Tibial nerve (tissue), 4 donors: Measurements from ENCODE around the gene FERMT3. TPM values are rescaled to one million over a fixed set of nuclear protein-coding genes. Genes with fewer than 3 reads are reported as not detected.

Source experiments
- DNase-seq, 2 donors: peaks; one replicate each; pipeline ENCODE4 v3.0.0-alpha.2; 2019; ENCODE audit warnings: low spot score in 2 of 2
- H3K27ac ChIP-seq, 4 donors: fragments of 200-600 bp; sonication (generic) in 3 of 4; one replicate each; pipeline ENCODE4 v1.5.1; 2017 to 2019; ENCODE audit warnings: mild to moderate bottlenecking in 1 of 4
- H3K27me3 ChIP-seq, 2 donors: fragments of 200-600 bp; sonication (generic) in 1 of 2; one replicate each; pipeline versions ENCODE4 v1.5.1 to v1.6.0; 2017 to 2019
- H3K36me3 ChIP-seq, 3 donors: fragments of 200-600 bp; sonication (generic); one replicate each; pipeline ENCODE4 v1.5.1; 2018 to 2019
- H3K4me1 ChIP-seq, 4 donors: fragments of 200-600 bp; sonication (generic) in 3 of 4; one replicate each; pipeline ENCODE4 v1.5.1; 2017 to 2019
- H3K4me3 ChIP-seq, 4 donors: fragments of 200-600 bp; sonication (generic) in 3 of 4; one replicate each; pipeline ENCODE4 v1.5.1; 2017 to 2019; ENCODE audit warnings: mild to moderate bottlenecking in 1 of 4, moderate library complexity in 1 of 4
- H3K9me3 ChIP-seq, 4 donors: fragments of 200-600 bp; sonication (generic) in 3 of 4; one replicate each; pipeline ENCODE4 v1.5.1; 2017 to 2019
- CTCF ChIP-seq, 5 experiments: fragments of 200-600 bp in 3 of 5; fragments of 450-650 bp in 2 of 5; sonication (generic) in 3 of 5; IDR thresholded peaks; one replicate each; pipeline ENCODE4 v1.5.1; 2016 to 2019; ENCODE audit warnings: antibody characterized with exemption in 5 of 5, mild to moderate bottlenecking in 3 of 5, moderate library complexity in 2 of 5
- EP300 ChIP-seq, 2 donors: sonication (generic); formaldehyde crosslinking; IDR thresholded peaks; one replicate each; pipeline ENCODE4 v1.6.1; 2017; ENCODE audit warnings: antibody characterized with exemption in 2 of 2, mild to moderate bottlenecking in 1 of 2
- POLR2A ChIP-seq, 2 donors: fragments of 450-650 bp; IDR thresholded peaks; one replicate each; pipeline ENCODE4 v1.6.1; 2017; ENCODE audit warnings: antibody characterized with exemption in 2 of 2, mild to moderate bottlenecking in 2 of 2, moderate library complexity in 2 of 2
- WGBS, 2 donors: methylation state at CpG; one replicate each; pipeline ENCODE4 v1.1.5; 2018; 5-methylcytosine and 5-hydroxymethylcytosine counted together
- total RNA-seq, 4 donors: library from RNA; depleted of rRNA; stranded (reverse); fragments of >200 nt; gene quantifications; one replicate each; pipeline ENCODE4 v1.1.0, GENCODE V29; 2016

The FERMT3 gene
- total RNA-seq, 4 donors from 2014 or later = 17.2 to 83.1 (median 29.6) TPM

- Histone ChIP-seq H3K4me3 (no peak overlapping the region), H3K27ac (no peak overlapping the region), H3K27me3 (no peaks in the 10 kb centered on the region), H3K36me3 (peaks cover 4 to 87% (median 24%) of the 10 kb centered on the region in 3 donors), H3K4me1 (peaks cover 0 to 14% (median 8%) of the 10 kb centered on the region in 4 donors), H3K9me3 (no peaks in the 10 kb centered on the region)
- DNase-seq = no peak
- TF ChIP-seq CTCF (IDR thresholded peaks at IDR 0.05) (no peak), EP300 (IDR thresholded peaks at IDR 0.05) (no peak), POLR2A (IDR thresholded peaks at IDR 0.05) (no peak)
- WGBS, 2 donors = 81 to 96% methylated on average over 9 of the region's 9 CpGs
Measured at GRCh38 chr11:64202992-64203391, 3.5 kb upstream of the FERMT3 start.

- H3K9me3 ChIP-seq = no peaks in the 10 kb centered on the region
- H3K36me3 ChIP-seq = peaks cover 3 to 84% (median 24%) of the 10 kb centered on the region in 3 donors
- no peak for DNase-seq
- no peak overlapping the region for H3K4me3 ChIP-seq
- no peak overlapping the region for H3K27ac ChIP-seq
- 88 to 90% methylated on average over 27 of the region's 27 CpGs for WGBS, 2 donors
- no peaks in the 10 kb centered on the region for H3K27me3 ChIP-seq
- peaks cover 0 to 20% (median 10%) of the 10 kb centered on the region in 4 donors for H3K4me1 ChIP-seq
- TF ChIP-seq POLR2A (IDR thresholded peaks at IDR 0.05) (no peak), CTCF (IDR thresholded peaks at IDR 0.05) (no peak), EP300 (IDR thresholded peaks at IDR 0.05) (no peak)
Measured at GRCh38 chr11:64203421-64204079, 3.0 kb upstream of the FERMT3 start.

- peaks cover 0 to 25% (median 10%) of the 10 kb centered on the region in 4 donors for H3K4me1 ChIP-seq
- TF ChIP-seq EP300 (IDR thresholded peaks at IDR 0.05) (no peak), CTCF (IDR thresholded peaks at IDR 0.05) (no peak), POLR2A (IDR thresholded peaks at IDR 0.05) (no peak)
- H3K27me3 ChIP-seq = no peaks in the 10 kb centered on the region
- no peak for DNase-seq
- H3K9me3 ChIP-seq = no peaks in the 10 kb centered on the region
- H3K36me3 ChIP-seq = peaks cover 0 to 84% (median 24%) of the 10 kb centered on the region in 3 donors
- H3K27ac ChIP-seq = no peak overlapping the region
- no peak overlapping the region for H3K4me3 ChIP-seq
- 82 to 83% methylated on average over 15 to 16 of the region's 16 CpGs for WGBS, 2 donors
Measured at GRCh38 chr11:64204080-64204440, 2.5 kb upstream of the FERMT3 start.

GRCh38 chr11:64204464-64204989 is 2.0 kb upstream of the FERMT3 start:
- H3K36me3 ChIP-seq = peaks cover 0 to 81% (median 23%) of the 10 kb centered on the region in 3 donors
- H3K4me3 ChIP-seq = no peak overlapping the region
- WGBS, 2 donors = 31 to 34% methylated on average over 7 of the region's 7 CpGs
- H3K27ac ChIP-seq = peak overlapping the region in 1 of 4 donors; percentile 5
- H3K27me3 ChIP-seq = no peaks in the 10 kb centered on the region
- DNase-seq = peak; percentile 85 to 92
- peaks cover 0 to 26% (median 10%) of the 10 kb centered on the region in 4 donors for H3K4me1 ChIP-seq
- no peaks in the 10 kb centered on the region for H3K9me3 ChIP-seq
- TF ChIP-seq POLR2A (IDR thresholded peaks at IDR 0.05) (no peak), CTCF (IDR thresholded peaks at IDR 0.05) (peak; percentile 68 to 82 (median 75)), EP300 (IDR thresholded peaks at IDR 0.05) (peak in 1 of 2 donors; percentile 77)
